ENCODE results near the gene MFSD8.
"Not testable (repeated sequence)": the region's sequence is repeated elsewhere in the genome, so short reads cannot be mapped to it uniquely, and the experiment has no call there.

DNA sequence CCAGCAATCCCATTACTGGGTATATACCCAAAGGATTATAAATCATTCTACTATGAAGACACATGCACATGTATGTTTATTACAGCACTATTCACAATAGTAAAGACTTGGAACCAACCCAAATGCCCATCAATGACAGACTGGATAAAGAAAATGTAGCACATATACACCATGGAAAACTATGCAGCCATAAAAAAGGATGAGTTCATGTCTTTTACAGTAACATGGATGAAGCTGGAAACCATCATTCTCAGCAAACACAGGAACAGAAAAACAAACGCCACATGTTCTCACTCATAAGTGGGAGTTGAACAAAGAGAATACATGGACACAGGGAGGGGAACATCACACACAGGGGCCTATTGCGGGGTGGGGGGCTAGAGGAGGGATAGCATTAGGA is 39.3 kb downstream of the MFSD8 start:
- TF ChIP-seq, protein P1, sequence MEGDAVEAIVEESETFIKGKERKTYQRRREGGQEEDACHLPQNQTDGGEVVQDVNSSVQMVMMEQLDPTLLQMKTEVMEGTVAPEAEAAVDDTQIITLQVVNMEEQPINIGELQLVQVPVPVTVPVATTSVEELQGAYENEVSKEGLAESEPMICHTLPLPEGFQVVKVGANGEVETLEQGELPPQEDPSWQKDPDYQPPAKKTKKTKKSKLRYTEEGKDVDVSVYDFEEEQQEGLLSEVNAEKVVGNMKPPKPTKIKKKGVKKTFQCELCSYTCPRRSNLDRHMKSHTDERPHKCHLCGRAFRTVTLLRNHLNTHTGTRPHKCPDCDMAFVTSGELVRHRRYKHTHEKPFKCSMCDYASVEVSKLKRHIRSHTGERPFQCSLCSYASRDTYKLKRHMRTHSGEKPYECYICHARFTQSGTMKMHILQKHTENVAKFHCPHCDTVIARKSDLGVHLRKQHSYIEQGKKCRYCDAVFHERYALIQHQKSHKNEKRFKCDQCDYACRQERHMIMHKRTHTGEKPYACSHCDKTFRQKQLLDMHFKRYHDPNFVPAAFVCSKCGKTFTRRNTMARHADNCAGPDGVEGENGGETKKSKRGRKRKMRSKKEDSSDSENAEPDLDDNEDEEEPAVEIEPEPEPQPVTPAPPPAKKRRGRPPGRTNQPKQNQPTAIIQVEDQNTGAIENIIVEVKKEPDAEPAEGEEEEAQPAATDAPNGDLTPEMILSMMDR (IDR thresholded peaks at IDR 0.05) = not testable (repeated sequence)
- not testable (repeated sequence) for TF ChIP-seq ZNF263 (CRISPR knock-in tag; IDR thresholded peaks at IDR 0.05; ENCODE audit: low read depth); JUN (CRISPR knock-in tag; IDR thresholded peaks at IDR 0.05); ZNF317 (CRISPR knock-in tag; IDR thresholded peaks at IDR 0.05; ENCODE audit: borderline replicate concordance, low read depth); NR2C2 (CRISPR knock-in tag; IDR thresholded peaks at IDR 0.05); ZNF416 (CRISPR knock-in tag; IDR thresholded peaks at IDR 0.05); ZBTB21 (CRISPR knock-in tag; IDR thresholded peaks at IDR 0.05; ENCODE audit: borderline replicate concordance)

All from WTC11 (cell line).